Astrocyte (in vitro differentiated cells and primary cell): ENCODE results near the gene TCF7L2. TPM values are rescaled to one million over a fixed set of nuclear protein-coding genes. Genes with fewer than 3 reads are reported as not detected.

Source experiments
- DNase-seq: peaks from one replicate; pipeline ENCODE4 v3.0.0-alpha.2; 2010; ENCODE audit warnings: low read depth
- FAIRE-seq: peaks from 2 replicates; lab custom pipeline; 2011; peaks lifted over from hg19 to GRCh38; lab: Jason Lieb, UNC
- H2AFZ ChIP-seq: 2 replicates; pipeline ENCODE4 v1.6.0; 2012; ENCODE audit warnings: low read depth, low read length, inconsistent platforms
- H3K27ac ChIP-seq: 2 replicates; pipeline ENCODE4 v1.5.1; 2011; ENCODE audit warnings: low read depth, low read length, inconsistent platforms
- H3K27me3 ChIP-seq: 2 replicates; pipeline ENCODE4 v1.6.0; 2011; ENCODE audit warnings: low read length, inconsistent platforms; ENCODE audit not compliant: insufficient read depth
- H3K36me3 ChIP-seq: 2 replicates; pipeline ENCODE4 v1.5.1; 2011; ENCODE audit warnings: low read length, inconsistent platforms; ENCODE audit not compliant: insufficient read depth
- H3K4me1 ChIP-seq: 2 replicates; pipeline ENCODE4 v1.5.1; 2011; ENCODE audit warnings: low read length, inconsistent platforms; ENCODE audit not compliant: insufficient read depth
- H3K4me2 ChIP-seq: 2 replicates; pipeline ENCODE4 v1.6.0; 2012; ENCODE audit warnings: low read length, inconsistent platforms
- H3K4me3 ChIP-seq: 2 replicates; pipeline ENCODE4 v1.5.1; 2011; ENCODE audit warnings: low read depth, mild to moderate bottlenecking, low read length, inconsistent platforms; ENCODE audit not compliant: insufficient read depth
- H3K79me2 ChIP-seq: 2 replicates; pipeline ENCODE4 v1.6.0; 2012; ENCODE audit warnings: mild to moderate bottlenecking, low read length, inconsistent platforms; ENCODE audit not compliant: insufficient read depth
- H3K9ac ChIP-seq: 2 replicates; pipeline ENCODE4 v1.6.0; 2012; ENCODE audit warnings: mild to moderate bottlenecking, low read length, inconsistent platforms
- H3K9me3 ChIP-seq: 2 replicates; pipeline ENCODE4 v1.5.1; 2012; ENCODE audit warnings: low read depth, mild to moderate bottlenecking, low read length, inconsistent platforms; ENCODE audit not compliant: insufficient read depth
- H4K20me1 ChIP-seq: 2 replicates; pipeline ENCODE4 v1.6.0; 2012; ENCODE audit warnings: low read length, inconsistent platforms; ENCODE audit not compliant: insufficient read depth
- H3K27ac Mint-ChIP-seq: one replicate; pipeline ENCODE4 v1.8.0; 2021; ENCODE audit warnings: mild to moderate bottlenecking, mixed read lengths; ENCODE audit not compliant: unreplicated experiment
- H3K27me3 Mint-ChIP-seq: one replicate; pipeline ENCODE4 v1.8.0; 2021; ENCODE audit warnings: low read depth, mixed read lengths; ENCODE audit not compliant: unreplicated experiment
- H3K36me3 Mint-ChIP-seq: one replicate; pipeline ENCODE4 v1.8.0; 2021; ENCODE audit warnings: low read depth, mixed read lengths; ENCODE audit not compliant: unreplicated experiment
- H3K4me1 Mint-ChIP-seq: one replicate; pipeline ENCODE4 v1.8.0; 2021; ENCODE audit warnings: low read depth, mixed read lengths; ENCODE audit not compliant: unreplicated experiment
- H3K4me3 Mint-ChIP-seq: one replicate; pipeline ENCODE4 v1.8.0; 2021; ENCODE audit warnings: mild to moderate bottlenecking, moderate library complexity, mixed read lengths; ENCODE audit not compliant: unreplicated experiment
- H3K9me3 Mint-ChIP-seq: one replicate; pipeline ENCODE4 v1.8.0; 2021; ENCODE audit warnings: mild to moderate bottlenecking, mixed read lengths; ENCODE audit not compliant: unreplicated experiment
- CTCF ChIP-seq: IDR thresholded peaks from 2 replicates; pipeline ENCODE4 v1.5.1; 2011; ENCODE audit warnings: low read depth, mild to moderate bottlenecking, inconsistent platforms, low read length, moderate library complexity; ENCODE audit not compliant: insufficient read depth
- EZH2 ChIP-seq: IDR thresholded peaks from 2 replicates; pipeline ENCODE4 v1.6.1; 2012; ENCODE audit warnings: mild to moderate bottlenecking, low read length, inconsistent platforms; ENCODE audit not compliant: insufficient read depth
- total RNA-seq: library from RNA; stranded (reverse); gene quantifications from 2 replicates; pipeline ENCODE4 v1.2.1, GENCODE V29; 2021

Gene TCF7L2
- total RNA-seq, 1 donor from 2014 or later, result 52.4 TPM

- no peak for DNase-seq
- Histone ChIP-seq H3K27me3 (no peaks in the 10 kb centered on the region), H3K9me3 (no peaks in the 10 kb centered on the region), H2AFZ (no peak overlapping the region), H3K4me2 (no peak overlapping the region), H3K36me3 (no peaks in the 10 kb centered on the region), H3K79me2 (peaks cover 59% of the 10 kb centered on the region), H4K20me1 (peaks cover 72% of the 10 kb centered on the region), H3K4me1 (peaks cover 4% of the 10 kb centered on the region), H3K4me3 (no peak overlapping the region), H3K27ac (no peak overlapping the region), H3K9ac (no peak overlapping the region)
- H3K4me1 Mint-ChIP-seq, result peaks cover 60% of the 10 kb centered on the region
- no peak for FAIRE-seq
- peaks cover 21% of the 10 kb centered on the region for H3K36me3 Mint-ChIP-seq
- H3K9me3 Mint-ChIP-seq, result no peaks in the 10 kb centered on the region
- no peak overlapping the region for H3K27ac Mint-ChIP-seq
- no peak overlapping the region for H3K4me3 Mint-ChIP-seq
- H3K27me3 Mint-ChIP-seq, result no peaks in the 10 kb centered on the region
- TF ChIP-seq EZH2 (no peak), CTCF (no peak)
Observed at GRCh38 chr10:112991888-112992491, 41.9 kb downstream of the TCF7L2 start.

- FAIRE-seq (no peak), DNase-seq (no peak)
- Histone ChIP-seq H3K27ac (no peak overlapping the region), H2AFZ (no peak overlapping the region), H3K4me1 (no peaks in the 10 kb centered on the region), H4K20me1 (peaks cover 79% of the 10 kb centered on the region), H3K9ac (no peak overlapping the region), H3K36me3 (no peaks in the 10 kb centered on the region), H3K9me3 (no peaks in the 10 kb centered on the region), H3K4me3 (no peak overlapping the region), H3K79me2 (peaks cover 72% of the 10 kb centered on the region), H3K27me3 (no peaks in the 10 kb centered on the region), H3K4me2 (no peak overlapping the region)
- TF ChIP-seq CTCF (no peak), EZH2 (no peak)
- Mint-ChIP-seq H3K27me3 (no peaks in the 10 kb centered on the region), H3K4me1 (peaks cover 36% of the 10 kb centered on the region), H3K36me3 (peaks cover 19% of the 10 kb centered on the region), H3K27ac (no peak overlapping the region), H3K4me3 (no peak overlapping the region), H3K9me3 (no peaks in the 10 kb centered on the region)
Observed at GRCh38 chr10:112996462-112996861, 46.4 kb downstream of the TCF7L2 start.

DNA sequence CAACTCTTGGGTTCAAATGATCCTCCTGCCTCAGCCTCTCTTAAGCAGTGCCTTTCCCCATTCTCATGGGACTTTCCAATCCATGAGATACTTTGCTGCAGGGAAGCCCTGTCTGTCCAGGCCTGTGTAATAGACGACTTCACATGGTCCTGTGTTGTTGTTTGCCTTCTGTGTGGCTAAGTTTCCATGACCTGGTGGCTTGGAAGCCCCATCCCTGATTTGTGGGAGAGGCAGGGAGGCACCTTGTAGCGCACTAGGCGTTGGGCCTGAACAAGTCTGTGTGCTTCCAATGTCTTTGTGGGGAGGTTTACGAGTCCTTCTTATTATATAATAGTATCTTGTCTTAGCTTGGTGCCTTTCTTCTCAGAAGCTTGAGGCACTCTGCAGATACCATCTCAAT is 49.1 kb downstream of the TCF7L2 start:
- H3K4me1 Mint-ChIP-seq, result peaks cover 47% of the 10 kb centered on the region

More for the DNA sequence above, 49.1 kb downstream of the TCF7L2 start:
- no peak overlapping the region for H3K4me2 ChIP-seq
- H3K79me2 ChIP-seq, result peaks cover 86% of the 10 kb centered on the region
- H3K27ac Mint-ChIP-seq, result no peak overlapping the region
- DNase-seq (no peak), FAIRE-seq (no peak)
- no peak overlapping the region for H2AFZ ChIP-seq
- no peak overlapping the region for H3K9ac ChIP-seq
- peaks cover 90% of the 10 kb centered on the region for H4K20me1 ChIP-seq
- no peak for TF ChIP-seq CTCF
- no peak for TF ChIP-seq EZH2
- no peaks in the 10 kb centered on the region for H3K9me3 ChIP-seq
- H3K36me3 Mint-ChIP-seq, result peaks cover 22% of the 10 kb centered on the region
- no peaks in the 10 kb centered on the region for H3K27me3 ChIP-seq
- no peaks in the 10 kb centered on the region for H3K9me3 Mint-ChIP-seq
- H3K4me3 ChIP-seq, result no peak overlapping the region
- no peaks in the 10 kb centered on the region for H3K4me1 ChIP-seq
- H3K27me3 Mint-ChIP-seq, result no peaks in the 10 kb centered on the region
- no peak overlapping the region for H3K4me3 Mint-ChIP-seq
- no peak overlapping the region for H3K27ac ChIP-seq
- no peaks in the 10 kb centered on the region for H3K36me3 ChIP-seq
